NCI-H1930 (cell line): ENCODE data around the gene NDST1.

Experiments
- DNase-seq, 2 experiments: peaks; one replicate each; lab custom pipeline; 2025; lab: John Stamatoyannopoulos, UW

Gene NDST1

GRCh38 chr5:150570333-150570732, 62.4 kb downstream of the NDST1 start:
- DNase-seq = no peak

- no peak for DNase-seq
Observed at GRCh38 chr5:150571836-150572235, 63.9 kb downstream of the NDST1 start.

GRCh38 chr5:150573216-150573615, 65.3 kb downstream of the NDST1 start:
- no peak for DNase-seq

GRCh38 chr5:150573867-150574817, 66.2 kb downstream of the NDST1 start:
- no peak for DNase-seq

- no peak for DNase-seq
Observed at GRCh38 chr5:150574818-150575547, 67.1 kb downstream of the NDST1 start.

GRCh38 chr5:150575745-150576448, 68.0 kb downstream of the NDST1 start:
- DNase-seq = no peak

GRCh38 chr5:150576449-150576949, 68.6 kb downstream of the NDST1 start:
- DNase-seq = no peak

- DNase-seq = no peak
Observed at GRCh38 chr5:150577378-150578139, 69.6 kb downstream of the NDST1 start.

GRCh38 chr5:150578781-150579461, 71.0 kb downstream of the NDST1 start:
- DNase-seq = no peak

GRCh38 chr5:150579462-150580400, 71.8 kb downstream of the NDST1 start:
- no peak for DNase-seq

GRCh38 chr5:150580917-150581316, 73.0 kb downstream of the NDST1 start:
- DNase-seq = no peak

GRCh38 chr5:150582241-150583109, 74.5 kb downstream of the NDST1 start:
- no peak for DNase-seq

- no peak for DNase-seq
Observed at GRCh38 chr5:150583541-150584225, 75.8 kb downstream of the NDST1 start.

- no peak for DNase-seq
Observed at GRCh38 chr5:150584556-150585335, 76.8 kb downstream of the NDST1 start.

- no peak for DNase-seq
Observed at GRCh38 chr5:150585781-150586341, 77.9 kb downstream of the NDST1 start.

- DNase-seq = no peak
Observed at GRCh38 chr5:150587016-150587415, 79.1 kb downstream of the NDST1 start.
